Hepatocyte (in vitro differentiated cells): ENCODE measurements around the gene HCLS1. TPM values are rescaled to one million over a fixed set of nuclear protein-coding genes. Genes with fewer than 3 reads are reported as not detected.

ENCODE experiments used
- DNase-seq: peaks from one replicate; pipeline ENCODE4 v3.0.0-alpha.2; 2016; ENCODE audit warnings: low spot score
- H2AFZ ChIP-seq: fragments of 200-600 bp; sonication (generic); 2 replicates; pipeline ENCODE4 v1.6.0; 2016; ENCODE audit warnings: antibody characterized with exemption, mild to moderate bottlenecking
- H3K27ac ChIP-seq: fragments of 200-600 bp; sonication (generic); 2 replicates; pipeline ENCODE4 v1.5.1; 2016; ENCODE audit warnings: mild to moderate bottlenecking
- H3K27me3 ChIP-seq: fragments of 200-600 bp; sonication (generic); 2 replicates; pipeline ENCODE4 v1.6.1; 2016
- H3K36me3 ChIP-seq: fragments of 200-600 bp; sonication (generic); replicated peaks from 2 replicates; pipeline ENCODE4 v1.5.1; 2016; ENCODE audit warnings: low read depth; ENCODE audit not compliant: insufficient read depth
- H3K4me1 ChIP-seq: fragments of 200-600 bp; sonication (generic); 2 replicates; pipeline ENCODE4 v1.5.1; 2016; ENCODE audit warnings: mild to moderate bottlenecking, moderate library complexity; ENCODE audit not compliant: insufficient read depth
- H3K4me2 ChIP-seq: fragments of 200-600 bp; sonication (generic); 2 replicates; pipeline ENCODE4 v1.6.0; 2016
- H3K4me3 ChIP-seq: fragments of 200-600 bp; sonication (generic); 2 replicates; pipeline ENCODE4 v1.5.1; 2016; ENCODE audit warnings: mild to moderate bottlenecking
- H3K79me2 ChIP-seq: fragments of 200-600 bp; sonication (generic); 2 replicates; pipeline ENCODE4 v1.6.0; 2017; ENCODE audit warnings: mild to moderate bottlenecking
- H3K9me2 ChIP-seq: fragments of 200-600 bp; sonication (generic); replicated peaks from 2 replicates; pipeline ENCODE4 v1.6.0; 2017; ENCODE audit warnings: mild to moderate bottlenecking; ENCODE audit not compliant: insufficient read depth
- H3K9me3 ChIP-seq: fragments of 200-600 bp; sonication (generic); 2 replicates; pipeline ENCODE4 v1.5.1; 2016; ENCODE audit warnings: low read depth, mild to moderate bottlenecking
- H4K20me1 ChIP-seq: fragments of 200-600 bp; sonication (generic); 2 replicates; pipeline ENCODE4 v1.6.0; 2016; ENCODE audit warnings: mild to moderate bottlenecking; ENCODE audit not compliant: insufficient read depth, poor library complexity, severe bottlenecking
- EZH2 ChIP-seq: fragments of 200-600 bp; sonication (generic); IDR thresholded peaks from 2 replicates; pipeline ENCODE4 v1.6.1; 2016; ENCODE audit warnings: antibody characterized with exemption, mild to moderate bottlenecking, borderline replicate concordance
- EZH2phosphoT487 ChIP-seq: fragments of 200-600 bp; sonication (generic); IDR thresholded peaks from one replicate; pipeline ENCODE4 v1.6.1; 2018; ENCODE audit warnings: antibody characterized with exemption, mild to moderate bottlenecking, low read depth, moderate library complexity; ENCODE audit not compliant: unreplicated experiment, severe bottlenecking
- WGBS: methylation state at CpG from one replicate; pipeline ENCODE4 v1.1.6; 2016; ENCODE audit warnings: low lambda C conversion rate; ENCODE audit errors: missing lambda C conversion rate; 5-methylcytosine and 5-hydroxymethylcytosine counted together
- polyA plus RNA-seq: library from polyadenylated mRNA; unstranded; fragments of >200 nt; fragmentation: Nextera tagmentation; extraction: Ambion mirVana; gene quantifications from 2 replicates; pipeline ENCODE4 v1.2.1, GENCODE V29; 2016
- total RNA-seq: library from RNA; depleted of rRNA; stranded (reverse); fragments of >200 nt; gene quantifications from 2 replicates; pipeline ENCODE4 v1.2.3, GENCODE V29; 2014
- TF ChIP-seq, protein P1 (sequence below): fragments of 200-600 bp; sonication (generic); IDR thresholded peaks from 2 replicates; pipeline ENCODE4 v1.5.1; 2016; ENCODE audit warnings: antibody characterized with exemption, mild to moderate bottlenecking; ENCODE audit not compliant: poor library complexity

The HCLS1 gene
- total and polyA plus RNA-seq, 2 experiments from 2014 or later, result 1.3 TPM; not detected in 1

DNA sequence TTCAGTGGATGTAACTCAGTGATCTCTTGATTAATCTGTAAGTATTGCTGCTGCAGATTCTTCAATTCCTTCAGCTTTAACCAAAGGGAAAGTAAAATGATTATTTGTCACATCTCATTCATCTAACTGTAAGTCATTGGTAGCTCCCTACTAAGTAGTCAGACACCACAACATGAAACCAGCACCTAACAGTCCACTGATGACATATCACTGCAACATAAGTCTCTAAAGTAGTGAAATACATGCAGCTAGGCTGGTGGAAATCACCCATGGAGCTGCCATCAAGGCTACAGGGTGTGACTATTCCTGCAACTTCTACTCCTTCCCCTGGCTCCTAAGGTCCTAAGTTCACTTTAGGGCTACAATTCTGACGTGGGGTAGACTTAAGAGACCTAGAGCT lies 21.1 kb upstream of the HCLS1 start:
- Histone ChIP-seq H3K9me2 (no peaks in the 10 kb centered on the region), H3K27me3 (no peaks in the 10 kb centered on the region), H3K9me3 (no peaks in the 10 kb centered on the region), H3K27ac (no peak overlapping the region), H3K79me2 (peaks cover 2% of the 10 kb centered on the region), H3K4me2 (no peak overlapping the region), H2AFZ (no peak overlapping the region), H3K4me1 (no peaks in the 10 kb centered on the region), H4K20me1 (no peaks in the 10 kb centered on the region), H3K4me3 (no peak overlapping the region), H3K36me3 (peaks cover 9% of the 10 kb centered on the region)
- DNase-seq, result no peak
- WGBS, result 90% methylated on average over 1 of the region's 1 CpG
- TF ChIP-seq EZH2phosphoT487, result no peak
- TF ChIP-seq EZH2, result no peak
- TF ChIP-seq, protein P1, sequence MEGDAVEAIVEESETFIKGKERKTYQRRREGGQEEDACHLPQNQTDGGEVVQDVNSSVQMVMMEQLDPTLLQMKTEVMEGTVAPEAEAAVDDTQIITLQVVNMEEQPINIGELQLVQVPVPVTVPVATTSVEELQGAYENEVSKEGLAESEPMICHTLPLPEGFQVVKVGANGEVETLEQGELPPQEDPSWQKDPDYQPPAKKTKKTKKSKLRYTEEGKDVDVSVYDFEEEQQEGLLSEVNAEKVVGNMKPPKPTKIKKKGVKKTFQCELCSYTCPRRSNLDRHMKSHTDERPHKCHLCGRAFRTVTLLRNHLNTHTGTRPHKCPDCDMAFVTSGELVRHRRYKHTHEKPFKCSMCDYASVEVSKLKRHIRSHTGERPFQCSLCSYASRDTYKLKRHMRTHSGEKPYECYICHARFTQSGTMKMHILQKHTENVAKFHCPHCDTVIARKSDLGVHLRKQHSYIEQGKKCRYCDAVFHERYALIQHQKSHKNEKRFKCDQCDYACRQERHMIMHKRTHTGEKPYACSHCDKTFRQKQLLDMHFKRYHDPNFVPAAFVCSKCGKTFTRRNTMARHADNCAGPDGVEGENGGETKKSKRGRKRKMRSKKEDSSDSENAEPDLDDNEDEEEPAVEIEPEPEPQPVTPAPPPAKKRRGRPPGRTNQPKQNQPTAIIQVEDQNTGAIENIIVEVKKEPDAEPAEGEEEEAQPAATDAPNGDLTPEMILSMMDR, result no peak

DNA sequence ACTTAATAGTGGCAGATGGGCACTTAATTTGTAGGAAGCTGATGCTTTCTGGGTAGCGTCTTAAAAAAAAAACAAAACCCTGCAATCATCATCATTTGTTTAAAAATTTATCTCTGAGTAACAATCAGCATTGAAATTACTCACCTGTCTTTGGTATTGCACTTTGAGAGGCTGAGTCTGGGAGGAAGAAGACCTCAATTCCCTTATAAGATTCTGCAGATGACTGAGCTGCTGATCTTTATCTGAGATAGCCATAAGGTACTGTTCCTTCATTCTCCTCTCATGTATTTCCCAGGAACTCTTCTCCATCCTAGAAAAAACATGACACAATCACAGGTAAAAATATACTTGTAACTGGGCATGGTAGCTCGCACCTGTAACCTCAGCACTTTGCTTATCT lies 16.4 kb upstream of the HCLS1 start:
- Histone ChIP-seq H3K4me2 (no peak overlapping the region), H3K9me2 (no peaks in the 10 kb centered on the region), H3K36me3 (peaks cover 8% of the 10 kb centered on the region), H3K79me2 (no peaks in the 10 kb centered on the region), H4K20me1 (no peaks in the 10 kb centered on the region), H3K27me3 (no peaks in the 10 kb centered on the region), H2AFZ (no peak overlapping the region), H3K4me1 (no peaks in the 10 kb centered on the region), H3K4me3 (no peak overlapping the region), H3K9me3 (no peaks in the 10 kb centered on the region), H3K27ac (no peak overlapping the region)
- TF ChIP-seq, protein P1, result no peak
- TF ChIP-seq EZH2 (no peak), EZH2phosphoT487 (no peak)
- 97% methylated on average over 2 of the region's 2 CpGs for WGBS
- DNase-seq, result no peak

DNA sequence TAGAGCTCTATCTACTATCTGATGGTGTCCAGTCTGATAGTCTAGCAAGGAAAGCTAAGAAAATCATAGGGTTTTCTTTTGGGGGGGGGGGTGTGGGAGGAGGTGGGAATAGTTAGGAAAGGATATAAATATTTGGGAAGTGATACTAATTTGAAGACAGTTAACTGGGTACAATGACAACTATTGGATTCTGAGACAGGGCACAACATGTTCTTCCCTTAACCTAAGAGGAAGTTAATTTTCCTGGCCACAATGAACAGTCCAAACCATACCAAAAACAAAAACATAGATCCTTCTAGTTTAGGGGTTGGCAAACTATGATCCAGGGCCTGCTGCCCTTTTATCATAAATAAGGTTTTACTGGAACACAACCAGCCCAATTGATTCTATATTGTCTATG lies 10.0 kb upstream of the HCLS1 start:
- Histone ChIP-seq H4K20me1 (no peaks in the 10 kb centered on the region), H3K4me1 (no peaks in the 10 kb centered on the region), H3K9me2 (no peaks in the 10 kb centered on the region), H3K9me3 (no peaks in the 10 kb centered on the region), H3K36me3 (no peaks in the 10 kb centered on the region), H3K79me2 (no peaks in the 10 kb centered on the region), H3K27me3 (no peaks in the 10 kb centered on the region), H3K4me3 (no peak overlapping the region), H3K27ac (no peak overlapping the region), H3K4me2 (no peak overlapping the region), H2AFZ (no peak overlapping the region)
- TF ChIP-seq EZH2, result no peak
- TF ChIP-seq, protein P1, result no peak
- TF ChIP-seq EZH2phosphoT487, result no peak
- DNase-seq, result no peak

DNA sequence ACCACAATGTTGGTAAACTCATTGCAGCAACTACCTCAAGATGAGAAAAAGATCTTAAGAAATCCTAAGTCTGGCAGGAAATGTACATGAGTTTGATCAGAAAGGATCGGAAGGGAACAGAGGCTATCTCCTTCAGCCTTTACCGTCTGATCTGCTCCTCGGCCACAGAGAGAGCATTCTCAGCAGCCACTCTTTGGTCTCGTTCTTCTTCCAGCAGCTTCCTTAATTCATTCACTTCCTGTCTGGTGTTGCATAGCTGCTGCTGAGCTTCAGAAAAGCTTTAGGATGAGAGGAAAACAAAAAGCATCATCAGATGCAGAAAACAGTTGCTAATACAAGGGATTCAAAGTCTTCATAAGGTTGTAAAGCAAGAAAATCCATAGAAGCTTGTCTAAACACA lies 6.6 kb upstream of the HCLS1 start:
- no peaks in the 10 kb centered on the region for H3K79me2 ChIP-seq
- no peak overlapping the region for H3K4me3 ChIP-seq
- no peak overlapping the region for H3K27ac ChIP-seq
- DNase-seq, result no peak
- H3K9me2 ChIP-seq, result no peaks in the 10 kb centered on the region
- H3K4me1 ChIP-seq, result no peaks in the 10 kb centered on the region
- H4K20me1 ChIP-seq, result no peaks in the 10 kb centered on the region
- H3K9me3 ChIP-seq, result no peaks in the 10 kb centered on the region
- H2AFZ ChIP-seq, result no peak overlapping the region
- WGBS, result 90% methylated on average over 4 of the region's 4 CpGs
- H3K27me3 ChIP-seq, result no peaks in the 10 kb centered on the region
- no peak overlapping the region for H3K4me2 ChIP-seq
- TF ChIP-seq, protein P1, result no peak
- TF ChIP-seq EZH2phosphoT487 (no peak), EZH2 (no peak)
- H3K36me3 ChIP-seq, result peaks cover 4% of the 10 kb centered on the region
